MG63 (cell line): ENCODE results near the gene BMERB1. TPM values are rescaled to one million over a fixed set of nuclear protein-coding genes. Genes with fewer than 3 reads are reported as not detected.
A peak's percentile ranks its signal among the peaks of the same experiment; 100 is the strongest.

Source experiments
- DNase-seq: peaks from one replicate; pipeline ENCODE4 v3.0.0-alpha.2; 2020
- H3K27me3 ChIP-seq: fragments of 250-450 bp; sonication (Bioruptor Pico); 2 replicates; pipeline ENCODE4 v1.5.1; 2020; ENCODE audit warnings: mild to moderate bottlenecking, moderate library complexity
- H3K36me3 ChIP-seq: fragments of 250-450 bp; sonication (Bioruptor Pico); 2 replicates; pipeline ENCODE4 v1.5.1; 2020; ENCODE audit warnings: mild to moderate bottlenecking, moderate library complexity
- H3K4me3 ChIP-seq: fragments of 250-450 bp; sonication (Bioruptor Pico); 2 replicates; pipeline ENCODE4 v1.5.1; 2020; ENCODE audit warnings: mild to moderate bottlenecking, moderate library complexity
- H3K9me3 ChIP-seq: fragments of 250-450 bp; sonication (Bioruptor Pico); 2 replicates; pipeline ENCODE4 v1.5.1; 2020; ENCODE audit warnings: mild to moderate bottlenecking, moderate library complexity
- total RNA-seq: library from RNA; depleted of rRNA; stranded (reverse); fragments of >200 nt; shearing (Covaris generic); gene quantifications from 2 replicates; pipeline ENCODE4 v1.2.3, GENCODE V29; 2014; ENCODE audit warnings: low replicate concordance; rRNA removed

BMERB1 gene
- total RNA-seq, 1 experiment from 2014 or later, result 16.9 TPM

DNA sequence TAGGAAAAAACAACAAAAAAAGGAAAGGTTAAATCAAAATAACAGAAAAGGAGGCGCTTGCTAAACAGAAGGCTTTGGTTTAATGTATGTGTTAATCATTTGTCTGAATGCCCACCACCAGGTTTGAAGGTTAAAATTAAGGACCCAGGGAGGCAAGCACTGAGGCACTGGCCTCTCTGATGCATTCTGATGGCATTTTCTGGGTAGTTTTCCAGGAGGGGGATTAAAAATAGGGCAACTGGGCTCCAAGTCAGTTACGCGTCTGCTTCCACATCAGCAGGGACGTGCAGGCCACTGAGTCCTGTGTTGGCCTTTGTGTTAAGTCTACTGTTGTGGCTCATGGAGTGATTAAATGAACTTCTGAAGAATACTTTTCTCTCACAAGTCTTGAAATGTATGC lies 181.6 kb downstream of the BMERB1 start:
- no peak for DNase-seq
- no peaks in the 10 kb centered on the region for H3K27me3 ChIP-seq
- no peak overlapping the region for H3K4me3 ChIP-seq
- H3K9me3 ChIP-seq, result no peaks in the 10 kb centered on the region
- H3K36me3 ChIP-seq, result peaks cover 69% of the 10 kb centered on the region

DNA sequence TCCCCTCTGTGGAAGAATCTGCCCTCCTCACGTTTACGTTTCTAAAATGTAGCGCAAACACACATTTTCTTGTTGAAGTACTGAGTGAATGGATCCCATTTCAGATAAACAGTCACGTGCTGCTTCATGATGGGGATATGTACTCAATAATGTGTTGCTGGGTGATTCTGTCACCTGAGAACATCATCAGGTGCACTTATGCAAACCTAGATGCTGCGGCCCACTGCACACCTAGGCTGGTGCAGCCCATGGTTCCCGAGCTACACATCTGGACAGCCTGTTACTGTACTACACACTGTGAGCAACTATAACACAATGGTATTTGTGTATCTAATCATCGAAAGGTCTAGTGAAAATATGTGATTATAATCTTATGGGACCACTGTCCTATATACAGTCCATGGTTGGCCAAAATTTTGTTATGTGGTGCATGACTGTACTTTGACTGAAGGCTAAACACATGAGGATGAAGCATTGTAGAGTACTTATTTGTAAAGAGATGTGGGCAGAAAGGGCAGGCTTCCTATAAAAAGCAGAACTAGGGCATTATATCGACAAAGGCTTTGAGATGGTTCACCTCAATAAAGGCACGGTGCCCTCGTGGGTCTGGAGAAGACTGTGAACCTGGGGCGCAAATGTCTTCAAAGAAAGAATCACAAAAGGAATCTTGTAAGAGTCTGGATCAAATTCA lies 182.2 kb downstream of the BMERB1 start:
- Histone ChIP-seq H3K4me3 (no peak overlapping the region), H3K36me3 (peaks cover 71% of the 10 kb centered on the region), H3K9me3 (no peaks in the 10 kb centered on the region), H3K27me3 (no peaks in the 10 kb centered on the region)
- no peak for DNase-seq

- H3K9me3 ChIP-seq, result no peaks in the 10 kb centered on the region
- peaks cover 65% of the 10 kb centered on the region for H3K36me3 ChIP-seq
- H3K27me3 ChIP-seq, result no peaks in the 10 kb centered on the region
These were observed 183.5 kb downstream of the BMERB1 start for GRCh38 chr16:15617901-15618300.

GRCh38 chr16:15618392-15618791 lies 184.0 kb downstream of the BMERB1 start:
- H3K4me3 ChIP-seq, result no peak overlapping the region
- H3K36me3 ChIP-seq, result peaks cover 62% of the 10 kb centered on the region
- H3K27me3 ChIP-seq, result no peaks in the 10 kb centered on the region
- peak; percentile 33 for DNase-seq
- H3K9me3 ChIP-seq, result no peaks in the 10 kb centered on the region

More at GRCh38 chr16:15617901-15618300, 183.5 kb downstream of the BMERB1 start:
- DNase-seq, result no peak
- no peak overlapping the region for H3K4me3 ChIP-seq

- Histone ChIP-seq H3K4me3 (no peak overlapping the region), H3K27me3 (no peaks in the 10 kb centered on the region), H3K36me3 (peaks cover 72% of the 10 kb centered on the region), H3K9me3 (no peaks in the 10 kb centered on the region)
- no peak for DNase-seq
These were observed 186.3 kb downstream of the BMERB1 start for GRCh38 chr16:15620611-15621195.

GRCh38 chr16:15621456-15621855 lies 187.1 kb downstream of the BMERB1 start:
- Histone ChIP-seq H3K4me3 (no peak overlapping the region), H3K27me3 (no peaks in the 10 kb centered on the region), H3K9me3 (no peaks in the 10 kb centered on the region), H3K36me3 (peaks cover 68% of the 10 kb centered on the region)
- DNase-seq, result no peak

DNA sequence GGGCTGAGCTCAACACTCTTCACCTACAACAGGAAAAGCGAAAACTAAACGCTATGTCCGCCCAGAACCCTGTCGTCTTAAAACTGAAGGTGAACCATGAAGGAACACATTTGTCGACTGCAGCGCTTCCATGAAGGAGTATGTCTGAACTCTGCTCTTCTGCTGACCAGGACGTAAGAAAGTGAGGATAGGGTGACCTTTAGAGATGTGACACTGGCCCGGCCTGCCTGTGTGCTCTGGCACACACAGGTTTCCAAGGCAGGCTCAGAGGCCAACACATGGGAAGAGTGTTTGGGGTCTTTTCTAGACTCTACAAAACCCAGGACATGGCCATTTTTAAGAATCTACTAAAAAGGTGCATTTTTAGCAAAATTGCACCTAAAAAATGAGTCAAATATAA lies 187.5 kb downstream of the BMERB1 start:
- H3K36me3 ChIP-seq, result peaks cover 64% of the 10 kb centered on the region

GRCh38 chr16:15631730-15632409 lies 197.5 kb downstream of the BMERB1 start:
- H3K9me3 ChIP-seq, result no peaks in the 10 kb centered on the region
- no peaks in the 10 kb centered on the region for H3K27me3 ChIP-seq
- H3K4me3 ChIP-seq, result no peak overlapping the region
- peaks cover 58% of the 10 kb centered on the region for H3K36me3 ChIP-seq
- DNase-seq, result no peak

More for the DNA sequence above, 187.5 kb downstream of the BMERB1 start:
- no peak for DNase-seq
- H3K9me3 ChIP-seq, result no peaks in the 10 kb centered on the region
- H3K27me3 ChIP-seq, result no peaks in the 10 kb centered on the region
- no peak overlapping the region for H3K4me3 ChIP-seq

- Histone ChIP-seq H3K27me3 (no peaks in the 10 kb centered on the region), H3K36me3 (peaks cover 63% of the 10 kb centered on the region), H3K4me3 (no peak overlapping the region), H3K9me3 (no peaks in the 10 kb centered on the region)
- no peak for DNase-seq
These were observed 201.5 kb downstream of the BMERB1 start for GRCh38 chr16:15635926-15636325.

DNA sequence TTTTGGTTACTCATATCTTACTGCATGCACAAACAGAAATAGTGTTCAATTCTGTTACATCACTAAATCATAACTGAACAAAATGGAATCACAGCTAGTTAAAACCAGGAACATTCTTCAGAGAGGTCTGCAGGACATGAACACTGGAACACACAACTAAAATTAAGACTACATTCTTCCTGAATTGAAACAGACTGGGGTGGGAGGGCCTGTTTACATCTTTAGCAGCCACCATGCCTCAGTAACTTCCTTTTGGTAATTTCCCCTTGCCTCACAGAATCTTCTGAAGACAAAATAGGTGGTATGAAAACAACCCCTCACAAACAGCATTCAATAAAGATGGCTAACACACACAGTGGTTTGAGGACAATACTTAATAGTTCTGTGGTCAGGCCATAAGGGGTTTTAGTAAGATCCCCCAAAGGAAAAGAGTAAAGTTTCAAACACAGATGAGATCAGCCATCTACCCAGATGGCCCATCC lies 202.0 kb downstream of the BMERB1 start:
- Histone ChIP-seq H3K4me3 (no peak overlapping the region), H3K9me3 (no peaks in the 10 kb centered on the region), H3K36me3 (peaks cover 63% of the 10 kb centered on the region), H3K27me3 (no peaks in the 10 kb centered on the region)
- no peak for DNase-seq

Other genes starting within 250 kb of the BMERB1 start
- gene NPIPA5, start 56.3 kb upstream of the BMERB1 start, total RNA-seq, result 2.1 and 16.7 TPM in 2 replicates
- 0.59 and 1.3 TPM in 2 replicates for gene MPV17L, start 38.8 kb upstream of the BMERB1 start, total RNA-seq
- 3.2 and 3.7 TPM in 2 replicates for gene MARF1, start 208.6 kb downstream of the BMERB1 start, total RNA-seq
- 20.1 and 34.4 TPM in 2 replicates for gene NDE1, start 215.7 kb downstream of the BMERB1 start, total RNA-seq